Endothelial cell of umbilical vein (primary cell): Measurements from ENCODE around the gene SUPT4H1. TPM values are rescaled to one million over a fixed set of nuclear protein-coding genes. Genes with fewer than 3 reads are reported as not detected.

Experiments
- BruUV-seq: library from RNA; stranded (reverse); fragments of 400-500 nt; replicated peaks from 2 replicates; lab custom pipeline; 2021; lab: Mats Ljungman, UMichigan
- CTCF ChIA-PET: fragments of 300-600, 350-600 bp; sonication (Branson Sonifier 250); formaldehyde crosslinking; loops from one replicate; lab custom pipeline; 2021; ENCODE audit warnings: antibody characterized with exemption, inconsistent platforms; lab: Charles Lee
- POLR2A ChIA-PET: fragments of 300-600, 350-600 bp; sonication (Branson Sonifier 250); formaldehyde crosslinking; loops from one replicate; lab custom pipeline; 2021; ENCODE audit warnings: antibody characterized with exemption, inconsistent platforms; lab: Charles Lee
- DNase-seq: peaks from one replicate; pipeline ENCODE4 v3.0.0-alpha.2; 2011; ENCODE audit warnings: low read depth, low spot score
- FAIRE-seq: peaks from 2 replicates; lab custom pipeline; 2011; peaks lifted over from hg19 to GRCh38; lab: Jason Lieb, UNC
- H2AFZ ChIP-seq: 2 replicates; pipeline ENCODE4 v1.6.0; 2012; ENCODE audit warnings: low read depth, low read length, control low read depth, inconsistent platforms
- H3K27ac ChIP-seq: 2 replicates; pipeline ENCODE4 v1.5.1; 2011; ENCODE audit warnings: low read depth, mild to moderate bottlenecking, control low read depth, low read length, moderate library complexity; ENCODE audit not compliant: insufficient read depth
- H3K27me3 ChIP-seq, 2 experiments: 2 replicates each; pipeline versions ENCODE4 v1.6.0 to v1.6.1; 2011; ENCODE audit warnings: low read length in 2 of 2, mixed read lengths in 1 of 2; ENCODE audit not compliant: control insufficient read depth in 2 of 2, insufficient read depth in 2 of 2
- H3K36me3 ChIP-seq, 2 experiments: 2 replicates in 1 of 2; 3 replicates in 1 of 2; pipeline ENCODE4 v1.5.1; 2011; ENCODE audit warnings: low read length in 2 of 2, mild to moderate bottlenecking in 1 of 2, moderate library complexity in 1 of 2; ENCODE audit not compliant: control insufficient read depth in 2 of 2, insufficient read depth in 2 of 2; ENCODE audit errors: extremely low read depth in 1 of 2
- H3K4me1 ChIP-seq: 3 replicates; pipeline ENCODE4 v1.5.1; 2011; ENCODE audit warnings: mild to moderate bottlenecking, low read length; ENCODE audit not compliant: control insufficient read depth, insufficient read depth; ENCODE audit errors: extremely low read depth
- H3K4me2 ChIP-seq: 2 replicates; pipeline ENCODE4 v1.6.1; 2011; ENCODE audit warnings: low read length, control low read depth, mixed read lengths; ENCODE audit not compliant: insufficient read depth
- H3K4me3 ChIP-seq, 3 experiments: fragments of 200-600 bp in 1 of 3; sonication (generic), shearing (Covaris generic) in 1 of 3; replicated peaks in 1 of 3; 2 replicates each; pipeline ENCODE4 v1.5.1; 2011 to 2016; ENCODE audit warnings: control low read depth in 3 of 3, low read length in 3 of 3, mild to moderate bottlenecking in 2 of 3, inconsistent platforms in 1 of 3, low read depth in 1 of 3, moderate library complexity in 1 of 3; ENCODE audit not compliant: insufficient read depth in 1 of 3
- H3K79me2 ChIP-seq: 2 replicates; pipeline ENCODE4 v1.6.0; 2012; ENCODE audit warnings: low read length, inconsistent platforms; ENCODE audit not compliant: control insufficient read depth, insufficient read depth
- H3K9ac ChIP-seq: replicated peaks from 2 replicates; pipeline ENCODE3; 2011; ENCODE audit warnings: low read length, control low read depth; ENCODE audit not compliant: insufficient read depth; ENCODE audit errors: extremely low read depth
- H3K9me1 ChIP-seq: replicated peaks from 3 replicates; pipeline ENCODE4 v1.6.0; 2011; ENCODE audit warnings: mild to moderate bottlenecking, low read length; ENCODE audit not compliant: control insufficient read depth, insufficient read depth; ENCODE audit errors: extremely low read depth
- H3K9me3 ChIP-seq: replicated peaks from 2 replicates; pipeline ENCODE4 v1.5.1; 2012; ENCODE audit warnings: low read length, inconsistent platforms; ENCODE audit not compliant: control insufficient read depth, insufficient read depth
- H4K20me1 ChIP-seq: replicated peaks from 2 replicates; pipeline ENCODE3; 2011; ENCODE audit warnings: mild to moderate bottlenecking, low read length; ENCODE audit not compliant: control insufficient read depth, insufficient read depth; ENCODE audit errors: extremely low read depth
- CTCF ChIP-seq, 2 donors: IDR thresholded peaks; 1 replicate in 1 of 2; 2 replicates in 1 of 2; pipeline ENCODE4 v1.5.1; 2011; ENCODE audit warnings: low read length in 2 of 2, mild to moderate bottlenecking in 2 of 2, moderate library complexity in 2 of 2, control low read depth in 1 of 2, inconsistent platforms in 1 of 2, low read depth in 1 of 2; ENCODE audit not compliant: insufficient read depth in 1 of 2; ENCODE audit errors: extremely low read depth in 1 of 2
- EZH2 ChIP-seq: IDR thresholded peaks from 2 replicates; pipeline ENCODE4 v1.6.1; 2012; ENCODE audit warnings: borderline replicate concordance, low read depth, mild to moderate bottlenecking, moderate library complexity, low read length, inconsistent platforms; ENCODE audit not compliant: severe bottlenecking
- FOS ChIP-seq: IDR thresholded peaks from 2 replicates; pipeline ENCODE4 v1.6.1; 2011; ENCODE audit warnings: mild to moderate bottlenecking, low read length, moderate library complexity, borderline replicate concordance; ENCODE audit not compliant: insufficient read depth
- GATA2 ChIP-seq: IDR thresholded peaks from 2 replicates; pipeline ENCODE4 v1.7.0; 2011; ENCODE audit warnings: low read depth, mild to moderate bottlenecking, moderate library complexity, mixed read lengths, low read length; ENCODE audit not compliant: insufficient read length, insufficient read depth
- JUN ChIP-seq: IDR thresholded peaks from 2 replicates; pipeline ENCODE4 v1.6.1; 2011; ENCODE audit warnings: borderline replicate concordance, low read depth; ENCODE audit not compliant: insufficient read length, insufficient read depth
- MAX ChIP-seq: IDR thresholded peaks from 2 replicates; pipeline ENCODE4 v1.6.1; 2011; ENCODE audit not compliant: insufficient read depth, insufficient read length
- MYC ChIP-seq: IDR thresholded peaks from one replicate; pipeline ENCODE4 v1.6.1; 2011; ENCODE audit warnings: mild to moderate bottlenecking, low read depth, low read length
- POLR2A ChIP-seq: IDR thresholded peaks from 2 replicates; pipeline ENCODE4 v1.6.1; 2012; ENCODE audit warnings: low read depth, mild to moderate bottlenecking, control low read depth, low read length
- POLR2AphosphoS5 ChIP-seq: IDR thresholded peaks from 2 replicates; pipeline ENCODE4 v1.6.1; 2012; ENCODE audit warnings: low read depth, mild to moderate bottlenecking, control low read depth, low read length, moderate library complexity; ENCODE audit not compliant: insufficient read depth
- dilution Hi-C: fragments of 300-500 bp; cut with MboI; formaldehyde crosslinking; loops from one replicate; pipeline ENCODE4 v1.15.0; 2019; ENCODE audit warnings: low sequenced_read_pairs; ENCODE audit not compliant: extremely low pct_ligation_motif_present
- intact Hi-C: fragments of 100-400 bp; cut with micrococcal nuclease; formaldehyde crosslinking; loops from one replicate; pipeline ENCODE4 v1.10.0; 2022
- polyA plus RNA-seq, 4 experiments: library from polyadenylated mRNA; depleted of rRNA in 3 of 4; stranded (reverse) in 3 of 4; unstranded in 1 of 4; fragments of >200 nt; gene quantifications; 2 replicates each; pipeline versions ENCODE4 v1.2.1 to v1.2.3, GENCODE V29; 2011 to 2012; ENCODE audit warnings: missing spikeins in 1 of 4
- total RNA-seq: library from RNA; stranded (reverse); gene quantifications from 2 replicates; pipeline ENCODE4 v1.2.3, GENCODE V29; 2021

SUPT4H1 gene
- total and polyA plus RNA-seq, 2 donors (not counting 3 experiments of a cell fraction or from before 2014, with no cell fraction given), result 77.5 to 154 TPM

- intact Hi-C loops, result no loop called here
- Histone ChIP-seq H4K20me1 (no peaks in the 10 kb centered on the region), H3K9ac (no peak overlapping the region), H3K4me1 (peaks cover 6% of the 10 kb centered on the region), H3K27me3 (peaks cover 4 to 26% of the 10 kb centered on the region in 2 experiments), H3K4me3 (no peak overlapping the region), H3K9me3 (no peaks in the 10 kb centered on the region), H3K27ac (no peak overlapping the region), H3K4me2 (no peak overlapping the region), H2AFZ (no peak overlapping the region), H3K36me3 (no peaks in the 10 kb centered on the region), H3K9me1 (no peaks in the 10 kb centered on the region), H3K79me2 (no peaks in the 10 kb centered on the region)
- POLR2A ChIA-PET, result no interaction called here
- CTCF ChIA-PET, result interaction anchor here (0.6 kb wide), 1 partner anchor 9 kb away, joined by 3 read pairs; no protein-coding TSS in a partner anchor
- no TSS peak for BruUV-seq
- DNase-seq, result no peak
- FAIRE-seq, result no peak
- TF ChIP-seq GATA2 (no peak), FOS (no peak), POLR2AphosphoS5 (no peak), POLR2A (no peak), EZH2 (no peak), CTCF (IDR thresholded peaks at IDR 0.05; ENCODE audit: extremely low read depth in 1 of 2, insufficient read depth in 1 of 2, low read depth in 1 of 2, low read length in 2 of 2) (no peak), MYC (no peak), JUN (no peak), MAX (no peak)
- dilution Hi-C loops, result no loop called here
These were observed 44.2 kb upstream of the SUPT4H1 start for GRCh38 chr17:58396173-58396572.
